ENCODE results near the gene AP1G1.

AP1G1 gene

GRCh38 chr16:71767060-71767900, 41.4 kb downstream of the AP1G1 start:
- no peak for TF ChIP-seq Cebpa-rat (IDR thresholded peaks at IDR 0.05)
- H3K9ac ChIP-seq = no peak overlapping the region
- H3K27me3 ChIP-seq = no peaks in the 10 kb centered on the region
- no peak overlapping the region for H3K27ac ChIP-seq
- H3K4me2 ChIP-seq = no peak overlapping the region
- H3K4me1 ChIP-seq = no peaks in the 10 kb centered on the region
- peaks cover 7% of the 10 kb centered on the region for H3K9me3 ChIP-seq
- H3K4me3 ChIP-seq = no peak overlapping the region
- peaks cover 86% of the 10 kb centered on the region for H3K36me3 ChIP-seq
- H4K20me1 ChIP-seq = peaks cover 31% of the 10 kb centered on the region

GRCh38 chr16:71762186-71762585, 46.4 kb downstream of the AP1G1 start:
- H3K27me3 ChIP-seq = no peaks in the 10 kb centered on the region
- no peaks in the 10 kb centered on the region for H3K4me1 ChIP-seq
- H3K4me3 ChIP-seq = no peak overlapping the region
- no peak overlapping the region for H3K9ac ChIP-seq
- H4K20me1 ChIP-seq = peaks cover 40% of the 10 kb centered on the region
- no peak overlapping the region for H3K4me2 ChIP-seq
- no peaks in the 10 kb centered on the region for H3K9me3 ChIP-seq
- H3K36me3 ChIP-seq = peaks cover 87% of the 10 kb centered on the region
- TF ChIP-seq Cebpa-rat (IDR thresholded peaks at IDR 0.05) = no peak
- no peak overlapping the region for H3K27ac ChIP-seq

DNA sequence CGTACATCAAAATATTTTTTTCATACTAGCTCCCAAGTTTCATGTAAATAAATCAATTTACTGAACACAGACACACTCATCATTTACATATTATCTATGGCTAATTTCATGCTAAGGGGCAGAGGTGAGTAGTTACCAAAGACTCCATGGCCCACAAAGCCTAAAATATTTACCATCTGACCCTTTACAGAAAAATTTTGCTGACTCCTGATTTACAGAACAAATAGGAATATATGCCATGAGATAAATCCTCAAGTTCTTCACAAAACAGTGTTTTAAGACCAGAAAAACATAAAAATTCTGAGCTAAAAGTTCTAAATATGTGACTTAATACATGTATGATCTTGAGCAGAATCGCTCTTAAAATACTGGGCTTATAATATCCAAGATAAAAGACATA, 47.5 kb downstream of the AP1G1 start:
- H3K36me3 ChIP-seq = peaks cover 96% of the 10 kb centered on the region
- H3K9me3 ChIP-seq = no peaks in the 10 kb centered on the region
- H3K27me3 ChIP-seq = no peaks in the 10 kb centered on the region
- no peak overlapping the region for H3K4me2 ChIP-seq
- no peaks in the 10 kb centered on the region for H3K4me1 ChIP-seq
- no peak for TF ChIP-seq Cebpa-rat (IDR thresholded peaks at IDR 0.05)
- no peak overlapping the region for H3K4me3 ChIP-seq
- H3K9ac ChIP-seq = no peak overlapping the region
- no peak overlapping the region for H3K27ac ChIP-seq
- H4K20me1 ChIP-seq = peaks cover 35% of the 10 kb centered on the region

- no peaks in the 10 kb centered on the region for H3K27me3 ChIP-seq
- no peaks in the 10 kb centered on the region for H3K9me3 ChIP-seq
- peaks cover 99% of the 10 kb centered on the region for H3K36me3 ChIP-seq
- H3K4me2 ChIP-seq = no peak overlapping the region
- H3K4me3 ChIP-seq = no peak overlapping the region
- no peaks in the 10 kb centered on the region for H3K4me1 ChIP-seq
- H3K27ac ChIP-seq = no peak overlapping the region
- peaks cover 19% of the 10 kb centered on the region; the same call in 1 of the 2 replicates for H4K20me1 ChIP-seq
- H3K9ac ChIP-seq = no peak overlapping the region
- no peak for TF ChIP-seq Cebpa-rat (IDR thresholded peaks at IDR 0.05)
These were observed 50.3 kb downstream of the AP1G1 start for GRCh38 chr16:71758293-71758760.

DNA sequence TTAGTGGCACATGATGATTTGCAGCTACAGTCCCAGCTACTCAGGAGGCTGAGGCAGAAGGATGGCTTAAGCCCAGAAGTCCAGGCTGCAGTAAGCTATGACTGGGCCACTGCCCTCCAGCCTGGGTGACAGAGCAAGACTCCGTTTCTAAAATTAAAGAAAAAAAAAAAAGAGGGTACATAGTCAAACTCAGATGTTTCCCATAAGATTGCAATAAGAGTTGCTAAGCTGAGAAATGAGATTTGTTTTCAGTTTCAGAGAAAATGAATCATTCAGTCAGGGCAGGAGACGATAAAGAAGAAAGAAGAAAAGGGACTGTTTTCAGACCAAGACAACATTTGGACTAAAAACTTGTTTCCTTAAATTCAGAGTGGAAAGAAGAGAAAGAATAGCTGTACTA, 54.0 kb downstream of the AP1G1 start:
- H3K4me1 ChIP-seq = no peaks in the 10 kb centered on the region
- H3K36me3 ChIP-seq = peaks cover 86% of the 10 kb centered on the region
- no peaks in the 10 kb centered on the region for H3K9me3 ChIP-seq
- H4K20me1 ChIP-seq = peaks cover 12% of the 10 kb centered on the region; the same call in 1 of the 2 replicates
- no peak overlapping the region for H3K4me2 ChIP-seq
- H3K9ac ChIP-seq = no peak overlapping the region
- no peaks in the 10 kb centered on the region for H3K27me3 ChIP-seq
- no peak for TF ChIP-seq Cebpa-rat (IDR thresholded peaks at IDR 0.05)
- no peak overlapping the region for H3K27ac ChIP-seq
- H3K4me3 ChIP-seq = no peak overlapping the region

DNA sequence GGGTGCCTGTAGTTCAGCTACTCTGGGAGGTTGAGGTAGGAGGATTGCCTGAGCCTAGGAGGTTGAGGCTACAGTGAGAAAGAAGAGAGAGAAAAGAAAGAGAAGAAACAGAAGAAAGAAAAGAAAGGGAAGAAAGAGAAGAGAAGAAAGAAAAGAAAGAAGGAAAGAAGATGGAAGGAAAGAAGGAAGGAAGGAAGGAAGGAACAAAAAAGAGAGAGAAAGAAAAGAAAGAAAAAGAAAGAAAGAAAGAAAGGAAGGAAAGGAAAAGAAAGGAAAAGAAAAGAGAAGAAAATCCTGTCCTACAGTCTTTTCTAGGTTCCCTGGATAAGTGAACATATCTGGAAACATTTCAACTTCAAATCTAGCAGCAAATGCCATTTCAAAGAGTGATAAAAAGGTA, 54.5 kb downstream of the AP1G1 start:
- H3K27ac ChIP-seq = no peak overlapping the region
- no peak for TF ChIP-seq Cebpa-rat (IDR thresholded peaks at IDR 0.05)
- H3K4me1 ChIP-seq = no peaks in the 10 kb centered on the region
- H3K36me3 ChIP-seq = peaks cover 87% of the 10 kb centered on the region
- H3K9me3 ChIP-seq = no peaks in the 10 kb centered on the region
- H3K27me3 ChIP-seq = no peaks in the 10 kb centered on the region
- no peak overlapping the region for H3K4me2 ChIP-seq
- H3K9ac ChIP-seq = no peak overlapping the region
- H3K4me3 ChIP-seq = no peak overlapping the region
- peaks cover 9% of the 10 kb centered on the region; the same call in 1 of the 2 replicates for H4K20me1 ChIP-seq

DNA sequence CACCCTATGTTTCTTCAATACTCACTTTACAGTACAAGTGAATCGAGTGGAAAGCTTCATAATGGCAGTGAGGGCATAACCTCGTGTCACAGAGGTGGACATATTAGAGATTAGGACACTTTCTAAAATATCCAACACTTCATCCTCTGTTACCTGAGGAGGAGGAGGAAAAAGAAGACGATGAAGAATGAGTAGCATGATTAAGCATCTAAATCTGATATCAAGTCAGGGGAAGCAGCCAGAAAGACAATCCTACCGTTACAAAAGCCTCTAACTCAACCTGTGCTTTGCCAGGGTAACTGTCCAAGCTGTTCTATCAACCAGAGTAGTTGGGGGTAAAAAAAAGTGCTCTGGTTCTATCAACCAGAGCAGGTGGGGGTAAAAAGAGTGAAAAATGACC, 60.4 kb downstream of the AP1G1 start:
- H3K27ac ChIP-seq = no peak overlapping the region
- H4K20me1 ChIP-seq = 0 out of 2 replicates have a peak, but pooled peaks cover 7% of the 10 kb centered on the region
- H3K4me1 ChIP-seq = no peaks in the 10 kb centered on the region
- H3K9me3 ChIP-seq = no peaks in the 10 kb centered on the region
- H3K27me3 ChIP-seq = no peaks in the 10 kb centered on the region
- no peak for TF ChIP-seq Cebpa-rat (IDR thresholded peaks at IDR 0.05)
- H3K4me3 ChIP-seq = no peak overlapping the region
- no peak overlapping the region for H3K9ac ChIP-seq
- no peak overlapping the region for H3K4me2 ChIP-seq
- H3K36me3 ChIP-seq = peaks cover 86% of the 10 kb centered on the region

DNA sequence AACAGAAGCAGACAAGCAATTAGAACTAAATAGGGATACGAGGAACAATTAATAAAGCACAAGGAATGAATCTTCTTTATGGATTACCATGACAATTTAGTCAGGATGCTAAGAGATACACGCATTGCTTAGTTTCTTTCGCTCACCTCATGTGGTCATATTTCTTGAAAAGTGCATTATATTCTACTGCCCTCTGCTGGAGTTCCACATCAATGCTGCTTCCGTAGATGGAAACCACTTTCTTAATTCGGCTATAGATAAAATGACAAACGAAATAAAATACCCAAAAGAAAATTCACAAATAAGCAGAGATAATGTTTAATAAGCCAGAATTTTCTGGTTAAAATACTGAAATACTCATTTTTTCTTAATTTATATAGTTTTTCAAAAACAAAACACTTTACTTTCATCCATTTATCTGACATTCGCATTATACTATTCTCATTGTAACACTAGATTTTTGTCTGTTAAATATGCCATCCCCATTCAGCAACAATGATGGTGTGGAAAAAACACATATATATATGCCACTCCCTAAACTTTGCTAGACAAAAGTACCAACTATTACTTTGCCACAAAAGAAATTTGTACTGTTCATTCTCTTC, 62.1 kb downstream of the AP1G1 start:
- Histone ChIP-seq H3K9ac (no peak overlapping the region), H3K27me3 (no peaks in the 10 kb centered on the region), H4K20me1 (0 out of 2 replicates have a peak, but pooled peaks cover under 1% of the 10 kb centered on the region), H3K4me2 (no peak overlapping the region), H3K4me3 (no peak overlapping the region), H3K36me3 (peaks cover 93% of the 10 kb centered on the region), H3K9me3 (no peaks in the 10 kb centered on the region), H3K4me1 (no peaks in the 10 kb centered on the region), H3K27ac (no peak overlapping the region)
- TF ChIP-seq Cebpa-rat (IDR thresholded peaks at IDR 0.05) = no peak

- H3K4me3 ChIP-seq = no peak overlapping the region
- H3K4me1 ChIP-seq = no peaks in the 10 kb centered on the region
- no peaks in the 10 kb centered on the region for H3K27me3 ChIP-seq
- H3K36me3 ChIP-seq = peaks cover 87% of the 10 kb centered on the region
- no peak overlapping the region for H3K4me2 ChIP-seq
- H4K20me1 ChIP-seq = peaks cover 10% of the 10 kb centered on the region; the same call in 1 of the 2 replicates
- H3K9me3 ChIP-seq = no peaks in the 10 kb centered on the region
- H3K27ac ChIP-seq = no peak overlapping the region
- H3K9ac ChIP-seq = no peak overlapping the region
- TF ChIP-seq Cebpa-rat (IDR thresholded peaks at IDR 0.05) = no peak
These were observed 69.8 kb downstream of the AP1G1 start for GRCh38 chr16:71738855-71739254.

DNA sequence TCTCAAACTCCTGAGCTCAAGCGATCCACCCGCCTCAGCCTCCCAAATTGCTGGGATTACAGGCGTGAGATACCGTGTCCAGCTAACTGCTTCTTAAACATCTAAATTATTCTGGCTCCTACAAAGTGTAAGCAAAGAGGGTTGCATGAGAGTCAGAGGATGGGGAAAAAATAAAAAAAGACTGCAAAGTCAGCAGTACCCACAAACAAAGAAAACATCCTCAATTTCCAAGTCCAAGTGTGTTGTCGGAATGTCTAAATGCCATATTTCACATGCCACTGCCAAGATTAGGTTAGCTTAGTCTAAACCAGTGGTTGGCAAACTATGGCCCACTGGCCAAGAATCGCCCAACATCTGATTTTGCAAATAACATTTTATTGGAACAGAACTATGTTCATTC, 71.1 kb downstream of the AP1G1 start:
- no peak overlapping the region for H3K4me3 ChIP-seq
- no peak overlapping the region for H3K27ac ChIP-seq
- no peaks in the 10 kb centered on the region for H3K9me3 ChIP-seq
- no peaks in the 10 kb centered on the region for H3K27me3 ChIP-seq
- no peak overlapping the region for H3K9ac ChIP-seq
- peaks cover 10% of the 10 kb centered on the region; the same call in 1 of the 2 replicates for H4K20me1 ChIP-seq
- no peak overlapping the region for H3K4me2 ChIP-seq
- peaks cover 87% of the 10 kb centered on the region for H3K36me3 ChIP-seq
- TF ChIP-seq Cebpa-rat (IDR thresholded peaks at IDR 0.05) = no peak
- no peaks in the 10 kb centered on the region for H3K4me1 ChIP-seq
